Thyroid gland (tissue), 4 donors: ENCODE measurements around the gene YEATS4. TPM values are rescaled to one million over a fixed set of nuclear protein-coding genes. Genes with fewer than 3 reads are reported as not detected.

ENCODE experiments used
- DNase-seq, 2 donors: peaks; one replicate each; pipeline ENCODE4 v3.0.0-alpha.2; 2019
- H3K27ac ChIP-seq, 3 donors: fragments of 200-600 bp; sonication (generic); 1 replicate in 2 of 3; 2 replicates in 1 of 3; pipeline ENCODE4 v1.5.1; 2016 to 2019; ENCODE audit warnings: mild to moderate bottlenecking in 1 of 3, moderate library complexity in 1 of 3
- H3K27me3 ChIP-seq: fragments of 200-600 bp; sonication (generic); one replicate; pipeline ENCODE4 v1.5.1; 2019
- H3K36me3 ChIP-seq, 2 donors: fragments of 200-600 bp; sonication (generic); one replicate each; pipeline ENCODE4 v1.5.1; 2016 to 2019
- H3K4me1 ChIP-seq, 2 donors: fragments of 200-600 bp; sonication (generic); one replicate each; pipeline ENCODE4 v1.5.1; 2017 to 2019
- H3K4me3 ChIP-seq, 3 donors: fragments of 200-600 bp; sonication (generic); replicated peaks in 1 of 3; 1 replicate in 2 of 3; 2 replicates in 1 of 3; pipeline ENCODE4 v1.5.1; 2016; ENCODE audit warnings: mild to moderate bottlenecking in 1 of 3
- H3K9me3 ChIP-seq: fragments of 200-600 bp; sonication (generic); one replicate; pipeline ENCODE4 v1.5.1; 2017
- POLR2A ChIP-seq, 2 donors: fragments of 450-650 bp; IDR thresholded peaks; one replicate each; pipeline ENCODE4 v1.6.1; 2017; ENCODE audit warnings: antibody characterized with exemption in 2 of 2, mild to moderate bottlenecking in 2 of 2, moderate library complexity in 1 of 2
- WGBS, 2 donors: methylation state at CpG; one replicate each; pipeline ENCODE4 v1.1.5; 2017; 5-methylcytosine and 5-hydroxymethylcytosine counted together
- intact Hi-C: fragments of 100-400 bp; cut with DNase I; formaldehyde crosslinking; loops from one replicate; pipeline ENCODE4 v1.15.1; 2023
- total RNA-seq, 4 donors: library from RNA; depleted of rRNA; stranded (reverse); fragments of >200 nt; gene quantifications; one replicate each; pipeline ENCODE4 v1.2.3, GENCODE V29; 2016
- TF ChIP-seq, protein P1 (sequence below), 6 experiments: fragments of 200-600 bp in 3 of 6; fragments of 450-650 bp in 3 of 6; sonication (generic) in 3 of 6; IDR thresholded peaks; one replicate each; pipeline ENCODE4 v1.5.1; 2016 to 2019; ENCODE audit warnings: antibody characterized with exemption in 6 of 6, mild to moderate bottlenecking in 2 of 6, inconsistent platforms in 1 of 6, moderate library complexity in 1 of 6

Gene YEATS4
- total RNA-seq, 4 donors from 2014 or later: 13.8 to 37.8 (median 20.9) TPM

DNA sequence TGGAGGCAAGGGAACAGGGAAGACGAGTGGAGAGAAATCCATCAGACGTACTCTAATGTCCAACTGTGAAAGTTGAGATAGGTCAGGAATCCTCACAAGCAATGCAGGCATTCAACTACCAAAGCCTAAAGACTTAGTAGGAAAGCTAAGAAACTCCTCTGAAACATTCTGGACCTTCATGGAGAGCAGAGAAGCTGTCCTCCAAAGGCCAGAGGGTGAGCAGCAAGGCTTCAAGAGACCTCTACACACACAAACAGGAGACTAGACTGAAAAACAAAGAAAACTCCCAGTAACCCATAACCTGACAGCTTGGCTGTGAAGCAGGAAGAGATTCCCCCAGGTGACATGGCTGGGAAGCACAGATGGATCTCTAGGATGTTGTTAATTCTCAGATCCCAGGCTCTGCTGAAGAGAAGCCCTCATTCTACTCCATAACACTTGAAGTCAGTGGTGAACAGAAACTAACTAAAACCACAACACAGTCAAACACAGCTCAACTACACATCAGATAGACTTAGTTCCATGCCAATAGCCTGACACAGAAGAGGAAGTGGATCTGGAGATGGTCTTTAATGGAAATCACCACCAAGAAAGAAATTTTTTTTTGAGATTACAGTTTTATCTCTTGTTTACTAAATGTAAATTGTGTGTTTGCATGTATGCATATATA, 34.6 kb upstream of the YEATS4 start:
- Histone ChIP-seq H3K27me3 (no peaks in the 10 kb centered on the region), H3K36me3 (no peaks in the 10 kb centered on the region), H3K4me1 (no peaks in the 10 kb centered on the region), H3K27ac (no peak overlapping the region), H3K9me3 (no peaks in the 10 kb centered on the region), H3K4me3 (no peak overlapping the region)
- no peak for DNase-seq
- intact Hi-C loops: no loop called here
- TF ChIP-seq, protein P1, sequence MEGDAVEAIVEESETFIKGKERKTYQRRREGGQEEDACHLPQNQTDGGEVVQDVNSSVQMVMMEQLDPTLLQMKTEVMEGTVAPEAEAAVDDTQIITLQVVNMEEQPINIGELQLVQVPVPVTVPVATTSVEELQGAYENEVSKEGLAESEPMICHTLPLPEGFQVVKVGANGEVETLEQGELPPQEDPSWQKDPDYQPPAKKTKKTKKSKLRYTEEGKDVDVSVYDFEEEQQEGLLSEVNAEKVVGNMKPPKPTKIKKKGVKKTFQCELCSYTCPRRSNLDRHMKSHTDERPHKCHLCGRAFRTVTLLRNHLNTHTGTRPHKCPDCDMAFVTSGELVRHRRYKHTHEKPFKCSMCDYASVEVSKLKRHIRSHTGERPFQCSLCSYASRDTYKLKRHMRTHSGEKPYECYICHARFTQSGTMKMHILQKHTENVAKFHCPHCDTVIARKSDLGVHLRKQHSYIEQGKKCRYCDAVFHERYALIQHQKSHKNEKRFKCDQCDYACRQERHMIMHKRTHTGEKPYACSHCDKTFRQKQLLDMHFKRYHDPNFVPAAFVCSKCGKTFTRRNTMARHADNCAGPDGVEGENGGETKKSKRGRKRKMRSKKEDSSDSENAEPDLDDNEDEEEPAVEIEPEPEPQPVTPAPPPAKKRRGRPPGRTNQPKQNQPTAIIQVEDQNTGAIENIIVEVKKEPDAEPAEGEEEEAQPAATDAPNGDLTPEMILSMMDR (IDR thresholded peaks at IDR 0.05): no peak
- no peak for TF ChIP-seq POLR2A (IDR thresholded peaks at IDR 0.05)
- 82 to 89% methylated on average over 2 of the region's 2 CpGs for WGBS, 2 donors

DNA sequence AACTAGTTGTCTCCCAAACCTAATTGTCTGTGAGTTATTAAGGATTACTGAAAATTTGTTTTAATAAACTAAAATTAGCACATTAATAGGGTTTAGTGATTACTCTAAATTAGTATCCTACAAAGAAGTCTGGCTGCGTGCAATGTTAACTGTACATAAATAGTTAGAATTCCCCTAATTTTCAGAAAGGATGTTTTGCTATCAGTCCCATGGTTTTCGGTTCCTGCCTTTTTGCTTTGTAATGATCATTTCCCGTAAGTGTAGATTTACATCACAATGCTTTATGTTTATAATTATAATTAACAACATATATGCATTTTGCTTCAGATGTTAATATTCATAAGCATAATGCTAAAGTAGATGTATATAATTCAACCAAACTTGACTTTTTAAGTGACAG, 31.1 kb upstream of the YEATS4 start:
- intact Hi-C loops: no loop called here
- H3K27me3 ChIP-seq: no peaks in the 10 kb centered on the region

GRCh38 chr12:69329669-69330428, 29.7 kb upstream of the YEATS4 start:
- TF ChIP-seq, protein P1 (IDR thresholded peaks at IDR 0.05): no peak
- no peak for TF ChIP-seq POLR2A (IDR thresholded peaks at IDR 0.05)
- DNase-seq: no peak
- Histone ChIP-seq H3K9me3 (no peaks in the 10 kb centered on the region), H3K4me3 (no peak overlapping the region), H3K27me3 (no peaks in the 10 kb centered on the region), H3K4me1 (peaks cover 0 to 8% of the 10 kb centered on the region in 2 donors), H3K36me3 (no peaks in the 10 kb centered on the region), H3K27ac (no peak overlapping the region)
- intact Hi-C loops: no loop called here
- 66 to 68% methylated on average over 8 of the region's 8 CpGs for WGBS, 2 donors

More for the DNA sequence above, 31.1 kb upstream of the YEATS4 start:
- H3K4me1 ChIP-seq: peaks cover 0 to 8% of the 10 kb centered on the region in 2 donors
- no peak overlapping the region for H3K4me3 ChIP-seq
- H3K36me3 ChIP-seq: no peaks in the 10 kb centered on the region
- DNase-seq: no peak
- 75 to 79% methylated on average over 3 of the region's 3 CpGs for WGBS, 2 donors
- no peak overlapping the region for H3K27ac ChIP-seq
- TF ChIP-seq, protein P1 (IDR thresholded peaks at IDR 0.05): no peak
- TF ChIP-seq POLR2A (IDR thresholded peaks at IDR 0.05): no peak
- H3K9me3 ChIP-seq: no peaks in the 10 kb centered on the region

DNA sequence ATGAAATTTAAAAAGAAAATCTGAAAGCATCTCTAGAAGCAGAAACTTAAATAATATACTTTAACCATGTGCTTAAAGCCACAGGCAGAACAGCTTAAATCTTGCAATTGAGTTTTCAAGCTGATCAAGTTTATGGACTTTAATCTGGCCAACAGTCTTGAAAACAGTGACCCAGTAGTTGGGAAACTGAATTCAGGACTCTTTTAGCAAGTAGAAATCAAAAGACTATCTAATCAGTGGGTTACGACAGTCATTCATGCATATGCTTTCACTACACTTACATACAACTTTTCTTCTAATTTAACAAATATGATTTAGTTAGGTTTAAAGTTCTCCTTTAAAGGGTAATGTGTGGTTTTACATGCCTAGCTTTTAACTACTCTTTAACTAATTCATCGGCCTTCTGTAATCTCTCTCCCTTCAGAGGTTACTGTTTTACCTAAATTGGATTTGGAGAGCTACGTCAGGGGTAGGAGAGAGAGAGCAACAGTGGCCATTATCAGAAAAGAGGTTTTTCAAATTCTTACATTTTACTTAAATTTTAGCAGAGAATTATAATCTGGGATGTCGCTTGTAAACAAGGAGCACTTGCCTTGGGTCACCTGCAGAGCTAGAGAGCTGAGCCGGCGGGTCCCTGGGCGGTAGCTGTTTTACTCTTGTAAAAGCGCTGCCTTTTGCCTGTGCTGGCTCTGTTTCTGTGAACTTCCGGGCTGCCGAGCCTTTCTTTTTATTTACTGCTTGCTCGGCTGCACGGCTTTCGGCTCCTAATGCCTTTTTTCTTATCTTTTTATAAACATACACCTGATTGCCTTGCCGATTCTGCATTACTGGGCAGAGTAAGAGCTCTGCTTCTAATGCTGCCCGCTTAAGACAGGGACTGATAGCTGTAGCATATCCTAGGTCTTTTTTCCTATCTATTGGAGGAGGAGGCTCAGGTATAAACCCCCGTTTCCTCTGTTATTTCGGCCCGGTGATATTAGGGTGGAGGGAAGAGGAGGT, 28.8 kb upstream of the YEATS4 start:
- intact Hi-C loops: no loop called here
- H3K4me3 ChIP-seq: peak overlapping the region in 2 of 3 donors; percentile 6 to 25
- H3K36me3 ChIP-seq: no peaks in the 10 kb centered on the region
- 11% methylated on average over 18 of the region's 18 CpGs for WGBS, 2 donors
- DNase-seq: peak; percentile 39 to 59
- H3K27ac ChIP-seq: peak overlapping the region in 1 of 3 donors; percentile 12
- no peaks in the 10 kb centered on the region for H3K27me3 ChIP-seq
- H3K9me3 ChIP-seq: no peaks in the 10 kb centered on the region
- peaks cover 0 to 8% of the 10 kb centered on the region in 2 donors for H3K4me1 ChIP-seq
- TF ChIP-seq, protein P1 (IDR thresholded peaks at IDR 0.05): no peak
